CMK (cell line): ENCODE data around the gene RAP1GAP2.

Experiments
- DNase-seq: peaks from one replicate; pipeline ENCODE4 v3.0.0-alpha.2; 2010; ENCODE audit warnings: low read depth

The RAP1GAP2 gene

DNA sequence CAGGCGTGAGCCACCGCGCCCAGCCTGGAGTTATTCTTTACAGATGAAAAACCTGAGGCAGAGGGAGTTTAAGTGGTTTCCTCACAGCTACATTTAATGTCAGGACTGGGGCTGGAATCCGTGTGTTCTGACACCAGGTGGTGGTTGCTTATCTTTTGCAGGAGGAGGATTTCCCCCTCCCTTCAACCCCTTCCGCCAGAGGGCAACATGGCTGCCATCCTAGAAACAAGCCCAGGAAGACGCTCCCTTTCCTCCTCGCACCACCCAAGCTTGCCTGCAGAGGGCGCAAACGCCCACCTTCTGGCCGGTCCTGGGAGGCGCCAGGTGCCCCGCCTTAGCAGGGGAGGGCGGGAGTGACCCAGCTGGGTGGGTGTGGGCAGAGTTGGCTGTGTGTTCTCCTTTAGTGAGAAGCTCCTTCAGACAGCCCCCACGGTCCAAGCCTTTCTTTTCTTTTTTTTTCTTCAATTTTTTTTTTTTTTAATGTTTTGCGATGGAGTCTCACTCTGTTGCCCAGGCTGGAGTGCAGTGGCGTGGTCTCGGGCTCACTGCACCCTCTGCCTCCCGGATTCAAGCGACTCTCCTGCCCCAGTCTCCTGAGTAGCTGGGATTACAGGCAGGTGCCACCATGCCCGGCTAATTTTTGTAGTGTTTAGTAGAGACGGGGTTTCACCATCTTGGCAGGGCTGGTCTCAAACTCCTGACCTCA, 9.9 kb upstream of the RAP1GAP2 start:
- DNase-seq = peak; percentile 76

DNA sequence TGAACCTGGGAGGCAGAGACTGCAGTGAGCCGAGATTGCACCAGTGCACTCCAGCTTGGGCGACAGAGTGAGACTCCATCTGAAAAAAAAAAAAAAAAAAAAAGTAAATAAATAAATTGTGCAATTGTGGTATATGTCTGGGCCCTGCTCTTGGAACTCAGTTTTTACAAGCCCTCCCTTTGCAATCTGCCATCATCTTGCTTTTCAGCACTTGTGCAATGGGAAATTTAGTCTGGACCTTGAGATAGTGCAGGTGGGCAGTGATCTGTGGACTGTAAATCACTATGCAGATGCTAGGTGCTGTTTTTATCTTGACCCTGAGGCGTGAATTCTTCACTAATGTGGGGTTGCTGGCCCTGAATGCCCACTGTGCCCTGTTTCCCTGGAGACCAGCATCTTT, 6.5 kb upstream of the RAP1GAP2 start:
- no peak for DNase-seq

DNA sequence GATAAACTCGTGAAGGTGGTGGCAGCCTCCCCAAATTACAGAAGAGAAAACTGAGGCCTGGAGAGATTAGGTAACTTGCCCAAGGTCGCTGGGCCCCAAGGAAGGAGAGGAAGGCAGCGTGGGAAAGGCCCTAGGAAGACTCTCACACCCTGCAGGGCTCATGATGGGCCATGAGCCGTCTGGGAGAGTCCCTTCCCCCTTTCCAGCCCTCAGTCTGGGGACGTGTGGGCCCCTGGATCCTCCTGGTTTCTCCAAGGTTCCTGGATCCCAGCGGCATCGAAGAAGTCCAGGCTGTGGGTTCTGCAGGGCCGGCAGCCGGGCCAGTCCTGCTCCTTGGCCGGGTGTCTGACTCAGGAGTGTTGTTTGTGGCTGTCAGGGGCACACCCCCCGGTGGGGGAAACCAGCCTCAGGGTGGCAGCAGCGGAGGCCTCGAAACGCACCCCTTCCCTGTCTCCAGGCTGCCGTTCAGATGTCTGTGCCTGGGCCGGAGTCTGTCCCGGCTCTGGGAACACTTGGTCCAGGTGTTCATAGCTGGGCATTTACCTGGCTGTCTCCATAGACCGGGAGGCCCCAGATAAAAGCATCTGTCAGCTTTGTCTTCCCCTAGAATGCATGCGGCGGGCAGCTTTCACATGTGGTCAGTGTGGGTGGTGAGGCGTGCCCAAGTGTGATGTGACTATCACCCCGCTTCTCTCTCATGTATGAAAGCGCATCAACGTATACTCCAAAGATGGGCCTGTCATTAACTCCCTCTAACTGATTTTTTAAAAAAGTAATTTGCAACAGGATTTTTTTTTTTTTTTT, 3.7 kb upstream of the RAP1GAP2 start:
- DNase-seq = no peak

DNA sequence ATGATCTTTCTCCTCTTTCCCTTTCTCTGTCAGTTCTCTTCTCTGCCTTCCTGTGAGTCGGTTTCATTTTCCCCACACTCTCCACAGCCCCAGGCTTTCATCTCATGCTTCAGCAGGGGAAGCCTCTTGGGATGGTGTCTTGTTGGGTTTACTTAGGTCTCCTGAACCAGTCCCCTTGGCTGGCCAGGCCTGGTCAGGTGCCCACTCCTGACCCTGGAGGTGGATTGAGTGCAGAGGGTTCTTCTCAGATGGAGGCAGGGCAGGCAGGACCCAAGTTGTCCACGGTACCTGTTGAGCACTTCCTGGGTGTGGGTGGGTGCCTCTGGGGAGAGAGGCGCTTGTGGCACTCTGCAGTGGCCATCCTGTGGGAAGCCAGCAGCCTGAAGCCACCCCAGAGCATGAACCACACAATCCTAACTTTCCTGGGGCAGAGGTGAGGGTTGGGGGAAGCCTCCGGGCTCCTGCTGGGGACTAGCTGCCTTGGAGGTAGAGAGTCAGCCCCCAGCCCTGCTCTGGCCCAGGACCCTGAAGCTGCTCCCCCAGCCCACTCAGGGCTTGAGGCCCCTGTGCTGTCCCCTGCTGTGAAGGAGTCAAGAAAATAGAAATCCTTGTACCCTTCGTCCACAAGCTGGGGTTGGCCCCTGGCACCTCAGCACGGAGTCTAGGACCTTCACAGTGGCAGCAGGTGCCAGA, 2.0 kb upstream of the RAP1GAP2 start:
- no peak for DNase-seq

DNA sequence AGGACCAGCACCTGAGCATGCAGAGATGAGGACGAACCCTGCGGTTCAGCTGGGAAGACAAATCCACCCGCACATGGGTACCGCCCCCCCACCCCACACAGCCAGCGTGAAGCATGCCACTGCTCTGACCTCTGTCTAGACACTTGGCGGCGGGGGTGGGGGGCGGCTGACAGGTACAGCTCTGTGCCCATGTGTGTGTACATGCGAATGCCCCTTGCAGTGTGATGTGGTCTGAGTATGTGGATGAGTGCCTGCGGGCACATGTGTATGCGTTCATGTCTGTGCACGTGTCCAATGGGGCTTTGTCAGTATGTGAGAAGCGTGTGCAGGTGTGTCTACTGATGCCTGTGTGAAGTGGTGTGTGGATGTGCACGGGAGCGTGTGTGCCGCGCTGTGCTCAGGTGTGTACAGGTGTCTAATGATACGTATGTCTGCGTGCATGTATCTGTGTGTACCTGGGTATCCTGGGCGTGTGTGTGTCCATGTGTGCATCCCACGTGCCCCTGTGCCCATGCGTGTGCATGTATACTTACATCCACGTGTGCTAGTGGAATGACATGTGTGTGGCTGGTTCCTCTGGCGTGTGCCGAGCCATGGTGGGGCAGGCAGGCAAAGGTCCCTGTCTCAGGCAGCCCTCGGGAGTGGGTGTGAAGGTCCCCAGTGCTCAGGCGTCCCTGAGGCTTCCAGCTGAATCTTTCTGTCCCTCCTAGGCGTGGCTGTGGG, 636 bp upstream of the RAP1GAP2 start:
- DNase-seq = no peak

DNA sequence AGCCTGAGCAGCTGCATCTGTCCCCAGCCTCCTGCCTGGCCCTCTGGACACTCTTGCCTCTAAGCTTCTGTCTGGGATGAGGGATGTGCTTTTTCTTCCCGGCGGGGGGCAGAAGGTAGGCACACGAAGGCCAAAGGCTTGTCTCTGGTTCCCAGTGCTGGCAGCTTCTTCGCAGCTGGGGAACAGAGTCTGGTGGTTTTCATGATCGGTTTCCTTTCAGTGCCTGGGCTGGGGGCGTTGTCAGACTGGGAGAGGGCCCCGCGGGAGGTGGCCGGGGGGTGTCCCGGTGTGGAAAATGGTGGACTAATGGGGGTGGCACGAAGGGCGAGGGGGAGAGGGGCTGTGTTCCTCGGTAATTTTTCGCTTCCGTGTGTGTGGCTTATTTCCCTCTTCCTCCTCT, 988 bp downstream of the RAP1GAP2 start:
- no peak for DNase-seq

DNA sequence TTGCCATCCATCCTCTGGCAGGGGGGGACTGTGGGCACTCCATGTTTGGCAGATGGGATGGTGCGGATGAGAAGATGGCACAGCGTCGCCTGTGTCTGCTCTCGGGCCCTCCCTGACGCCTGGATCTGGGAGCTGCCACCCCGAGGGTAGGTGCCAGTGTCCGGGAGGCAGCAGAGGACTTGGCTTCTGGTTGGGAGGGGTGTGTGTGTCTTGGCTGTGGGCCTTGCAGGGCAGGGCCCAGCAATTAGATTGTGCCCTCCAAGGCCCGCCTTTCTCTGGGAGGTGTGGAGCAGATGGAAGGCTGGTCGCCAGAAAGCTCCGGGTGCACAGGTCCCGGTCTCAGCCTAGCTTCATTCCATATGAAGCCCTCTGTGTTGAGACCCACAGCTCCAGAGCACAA, 1.4 kb downstream of the RAP1GAP2 start:
- DNase-seq = no peak

DNA sequence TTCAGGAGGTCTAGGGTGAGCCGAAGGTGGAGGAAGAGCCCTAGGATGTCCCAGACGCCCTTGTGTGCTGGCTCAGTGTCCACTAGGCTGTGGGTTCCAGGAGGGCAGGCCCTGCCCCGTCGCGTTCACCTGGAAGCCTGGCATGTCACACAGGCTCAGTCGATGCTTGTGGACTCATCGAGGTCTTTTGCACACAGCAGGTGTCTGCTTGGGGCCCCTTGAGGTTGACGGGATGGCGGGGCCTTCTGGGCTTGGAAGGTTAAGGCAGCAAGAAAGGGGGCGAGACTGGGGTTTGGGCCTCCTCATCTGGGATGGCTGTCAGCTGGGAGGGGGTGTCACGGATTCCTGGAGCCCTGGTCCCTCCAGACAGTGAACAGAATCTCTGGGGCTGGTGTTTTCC, 1.9 kb downstream of the RAP1GAP2 start:
- DNase-seq = no peak

DNA sequence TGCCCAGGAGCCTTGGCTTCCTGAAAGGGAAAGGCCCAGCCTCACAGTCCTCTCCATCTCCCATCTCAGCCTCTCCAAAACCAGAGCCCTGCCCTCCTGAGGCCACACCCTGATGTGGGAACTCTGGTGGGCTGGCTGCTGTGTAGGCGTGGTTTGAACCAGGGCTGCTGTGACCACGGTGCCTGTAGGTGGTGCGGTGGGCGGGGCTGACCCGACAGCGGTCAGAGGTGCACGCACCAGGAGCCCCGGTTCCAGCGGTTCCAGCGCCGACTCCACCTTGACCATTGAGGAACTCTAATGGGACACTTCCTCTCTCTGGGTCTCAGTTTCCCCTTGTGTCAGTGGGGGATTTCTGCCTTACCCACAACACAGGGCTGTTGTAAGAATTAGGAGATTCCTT, 2.4 kb downstream of the RAP1GAP2 start:
- no peak for DNase-seq

DNA sequence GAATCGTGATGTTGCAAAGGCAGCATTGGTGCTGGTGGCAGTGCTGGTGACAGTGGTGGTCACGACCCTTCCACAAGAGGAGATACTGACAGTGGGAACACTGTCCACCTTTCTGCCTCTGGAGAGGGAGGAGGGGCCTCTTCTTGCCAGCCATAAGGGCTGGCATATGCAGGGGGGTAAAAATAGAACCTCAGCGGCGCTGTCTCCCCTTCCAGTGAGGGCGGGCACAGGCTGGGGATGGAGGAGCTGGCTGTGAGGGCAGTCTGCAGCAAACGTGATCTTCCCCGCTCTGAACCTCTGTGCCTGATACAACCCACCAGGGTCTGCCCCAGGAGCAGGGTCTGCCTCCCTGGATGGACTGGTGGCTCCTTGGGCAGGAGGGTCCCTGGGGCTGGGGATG, 3.4 kb downstream of the RAP1GAP2 start:
- no peak for DNase-seq

DNA sequence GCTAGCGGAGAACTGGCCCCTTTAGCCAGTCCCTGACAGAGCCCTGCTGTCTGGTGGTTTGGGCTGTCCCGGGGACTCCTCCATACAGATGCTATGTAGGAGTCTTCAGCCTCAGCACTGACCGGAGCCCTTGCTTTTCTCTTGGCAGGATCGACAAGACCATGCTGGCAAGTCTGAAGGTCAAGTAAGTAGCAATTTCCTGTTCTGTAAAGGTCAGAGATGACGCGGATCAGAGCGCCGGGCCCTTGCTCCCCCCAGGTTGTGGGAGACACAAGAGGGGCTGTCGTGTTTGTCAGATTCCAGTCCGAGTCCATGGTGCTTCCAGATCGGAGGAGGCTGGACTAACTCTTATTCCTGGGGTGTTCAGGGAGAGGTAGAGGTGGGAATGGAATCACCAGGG, 4.1 kb downstream of the RAP1GAP2 start:
- DNase-seq = no peak

DNA sequence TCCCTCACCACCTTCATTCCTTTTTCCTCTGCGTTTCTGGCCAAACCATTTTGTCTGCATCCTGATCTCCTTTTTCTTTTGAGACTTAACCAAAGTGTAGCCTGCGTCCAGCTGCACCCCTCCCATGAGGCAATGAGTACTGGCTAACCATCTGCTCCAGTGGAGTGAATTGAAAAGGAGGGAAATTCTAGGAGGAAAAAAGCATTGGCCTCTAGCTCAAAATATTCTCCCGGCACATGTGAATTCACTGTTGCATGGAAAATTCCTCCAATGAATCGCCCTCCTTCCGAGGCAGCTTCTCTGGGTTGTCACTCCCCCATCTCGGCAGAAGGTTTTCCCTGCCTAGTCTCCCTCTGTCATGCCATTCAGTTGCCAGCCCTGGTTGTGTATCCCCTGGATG, 5.6 kb downstream of the RAP1GAP2 start:
- no peak for DNase-seq

DNA sequence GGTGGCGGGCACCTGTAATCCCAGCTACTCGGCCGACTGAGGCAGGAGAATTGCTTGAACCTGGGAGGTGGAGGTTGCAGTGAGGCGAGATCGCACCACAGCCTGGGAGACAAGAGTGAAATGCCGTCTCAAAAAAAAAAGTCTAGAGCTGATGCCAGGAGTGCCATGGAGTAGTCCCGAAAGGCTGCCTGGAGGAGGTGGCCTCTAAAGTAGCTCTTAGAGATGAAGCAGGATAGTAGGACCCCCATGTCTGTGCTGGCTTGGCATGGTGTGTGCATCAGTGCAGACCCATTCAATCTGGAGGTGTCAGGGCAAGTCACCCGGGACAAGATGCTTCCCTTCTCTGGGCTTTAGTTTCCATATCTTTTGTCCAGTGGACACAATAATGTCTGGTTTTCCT, 6.3 kb downstream of the RAP1GAP2 start:
- DNase-seq = no peak

DNA sequence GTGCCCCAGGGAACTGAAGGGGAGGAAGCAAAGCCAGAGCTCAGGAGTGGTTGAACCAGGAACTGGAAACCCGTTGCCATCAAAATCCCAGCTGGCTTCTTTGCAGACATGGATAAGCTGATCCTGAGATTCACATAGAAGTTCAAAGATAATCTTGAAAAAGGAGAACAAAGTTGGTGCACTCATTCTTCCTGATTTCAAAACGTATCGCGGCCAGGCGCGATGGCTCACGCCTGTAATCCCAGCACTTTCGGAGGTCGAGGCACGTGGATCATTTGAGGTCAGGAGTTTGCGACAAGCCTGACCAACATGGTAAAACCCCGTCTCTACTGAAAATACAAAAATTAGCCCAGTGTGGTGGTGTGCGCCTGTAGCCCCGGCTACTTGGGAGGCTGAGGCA, 7.1 kb downstream of the RAP1GAP2 start:
- no peak for DNase-seq

DNA sequence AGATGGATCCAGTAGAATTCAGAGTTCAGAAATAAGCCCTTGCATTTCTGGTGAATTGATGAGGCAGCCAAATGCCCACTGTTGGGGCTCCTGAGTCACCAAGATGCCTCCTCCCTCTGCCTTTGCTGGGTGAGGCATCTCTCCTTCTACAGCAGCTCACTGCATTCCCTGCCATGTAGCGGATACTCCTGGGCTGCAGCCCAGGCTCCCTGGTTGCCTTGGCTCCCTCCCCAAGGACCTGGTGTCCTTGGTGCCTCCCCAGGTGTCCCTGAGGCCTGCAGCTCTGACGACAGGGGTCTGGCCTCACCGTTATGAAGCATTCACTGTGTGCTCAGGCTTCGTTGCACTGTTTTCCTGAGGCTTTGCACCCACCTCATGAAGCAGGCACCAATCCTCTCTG, 7.7 kb downstream of the RAP1GAP2 start:
- DNase-seq = no peak

DNA sequence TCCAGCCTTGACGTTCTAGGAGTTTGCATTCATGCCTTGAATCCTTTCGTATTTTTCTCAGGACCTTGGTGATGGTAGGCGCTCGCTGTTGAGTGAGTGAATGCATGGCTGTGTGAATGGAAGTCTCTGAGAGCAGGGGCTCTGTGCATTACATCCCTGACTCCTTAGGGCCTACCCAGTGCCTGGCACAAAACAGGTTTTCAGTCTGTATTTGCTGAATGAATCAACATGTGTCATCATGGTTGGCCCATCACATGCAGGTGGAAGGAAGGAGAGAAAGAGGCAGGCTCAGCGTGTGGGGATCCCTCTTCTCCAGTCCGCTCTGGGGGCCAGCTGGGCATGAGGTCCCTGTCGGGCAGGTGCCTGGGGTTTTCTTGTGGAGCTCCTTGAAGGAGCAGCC, 8.7 kb downstream of the RAP1GAP2 start:
- DNase-seq = no peak

DNA sequence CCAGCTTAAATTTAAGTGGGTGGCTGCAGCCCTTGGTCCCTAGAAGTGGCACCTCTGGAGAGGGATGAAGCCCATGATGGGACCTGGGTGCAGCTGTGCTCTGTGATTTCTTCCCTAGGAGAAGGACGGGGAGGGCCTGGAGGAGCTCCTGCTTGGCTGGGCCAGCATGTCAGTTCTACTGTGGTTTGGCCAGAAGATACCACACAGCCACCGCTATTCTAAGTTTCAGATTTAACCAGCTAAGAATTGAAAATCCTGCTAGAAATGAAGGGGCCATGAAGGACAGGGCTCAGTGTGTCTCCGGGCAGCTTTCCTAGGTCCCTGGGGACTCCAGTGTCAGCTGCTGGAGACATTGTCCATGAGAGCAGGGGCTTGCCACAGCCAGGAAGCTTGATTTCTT, 9.7 kb downstream of the RAP1GAP2 start:
- DNase-seq = no peak

DNA sequence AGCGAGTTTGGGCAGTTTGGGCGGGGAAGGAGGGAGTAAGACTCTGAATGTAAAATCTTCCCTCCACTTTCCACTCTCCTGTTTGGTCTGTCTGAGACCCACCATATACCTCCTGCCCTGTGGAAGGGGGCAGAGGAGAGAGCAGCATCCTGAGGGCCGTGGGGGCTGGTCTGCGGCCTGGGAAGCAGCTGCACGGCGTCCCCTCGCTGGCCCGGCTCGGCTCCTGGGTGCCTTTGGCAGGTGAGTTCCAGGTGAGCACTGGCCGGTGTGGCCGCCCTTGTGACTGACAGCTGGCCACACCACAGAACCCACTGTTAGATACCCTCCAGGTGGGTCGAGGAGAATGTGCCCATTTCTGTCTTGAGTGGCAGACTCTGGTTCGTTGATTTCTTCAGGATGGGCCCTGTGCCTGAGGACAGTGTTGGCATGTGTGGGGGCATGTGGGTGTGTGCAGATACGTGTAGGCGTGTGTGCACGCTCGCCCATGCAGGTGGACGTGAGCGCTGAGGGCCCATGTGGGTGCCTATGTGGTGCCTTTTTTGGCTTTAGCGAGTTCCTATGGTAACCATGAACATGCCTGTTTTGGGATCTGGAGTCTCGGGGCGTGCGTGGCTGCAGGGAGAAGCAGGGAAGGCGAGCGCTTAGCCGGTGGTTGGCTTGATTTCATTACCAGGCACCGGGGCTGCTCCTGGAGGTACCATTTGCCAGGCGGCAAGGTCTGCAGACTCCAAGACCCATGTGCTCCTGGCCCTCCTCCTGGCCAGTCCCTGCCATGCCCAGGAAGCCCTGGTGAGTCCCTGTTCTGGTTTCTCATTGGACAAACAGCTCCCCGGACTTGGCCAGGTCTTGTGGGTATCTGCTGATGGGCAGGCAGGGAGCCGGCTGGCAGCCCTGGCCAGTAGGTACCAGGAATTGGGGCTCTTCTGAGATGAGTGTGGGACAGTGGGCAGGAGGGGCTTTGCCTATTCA, 12.4 kb downstream of the RAP1GAP2 start:
- DNase-seq = no peak

DNA sequence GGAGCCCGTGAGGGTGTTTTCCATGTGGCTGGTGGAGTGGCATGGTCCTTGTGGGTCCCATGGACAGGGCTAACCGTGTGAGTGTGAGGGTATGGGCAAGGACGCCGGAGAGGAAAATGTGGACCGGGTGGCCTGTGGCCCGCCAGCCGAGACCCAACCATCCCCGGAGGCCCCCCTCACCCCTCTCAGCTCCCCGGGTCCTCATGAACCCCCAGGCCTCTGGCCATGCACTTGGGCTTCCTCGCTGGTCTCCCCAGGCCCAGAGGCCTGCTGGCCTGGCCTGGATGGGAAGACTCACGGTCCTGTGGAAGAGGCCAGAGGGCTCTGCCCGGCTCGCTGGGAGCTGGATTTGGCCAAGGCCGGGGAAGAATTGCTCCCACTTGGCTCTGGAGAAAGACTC, 13.1 kb downstream of the RAP1GAP2 start:
- no peak for DNase-seq

DNA sequence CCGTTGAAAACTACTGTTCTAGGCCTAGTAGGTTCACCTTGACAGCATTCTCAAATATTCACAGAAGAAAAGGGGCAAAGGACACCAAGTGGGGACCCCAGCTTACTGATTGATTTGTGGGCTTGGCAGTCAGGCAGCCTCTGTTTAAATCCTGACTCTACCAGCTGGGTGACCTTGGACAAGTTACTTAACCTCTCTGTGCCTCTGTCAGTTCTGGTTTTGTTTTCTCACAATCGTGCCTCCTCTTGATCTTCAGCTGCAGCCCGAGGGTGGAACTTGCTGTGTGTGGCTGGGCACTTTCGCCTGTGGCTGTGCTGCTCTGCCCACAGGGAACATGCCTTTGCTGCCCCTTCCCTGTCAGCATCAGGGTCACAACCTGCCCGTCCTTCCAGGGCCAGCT, 17.8 kb downstream of the RAP1GAP2 start:
- DNase-seq = no peak
